Mesendoderm (in vitro differentiated cells): Measurements from ENCODE around the gene RTCB.

Experiments used
- DNase-seq: peaks from one replicate; pipeline ENCODE4 v3.0.0; 2013
- H2AK5ac ChIP-seq: 2 replicates; pipeline ENCODE4 v1.6.1; 2013; ENCODE audit warnings: low read length, inconsistent platforms
- H2BK120ac ChIP-seq: 2 replicates; pipeline ENCODE4 v1.6.1; 2013; ENCODE audit warnings: low read depth, mild to moderate bottlenecking, low read length, moderate library complexity, mixed read lengths
- H2BK15ac ChIP-seq: replicated peaks from 2 replicates; pipeline ENCODE4 v1.6.1; 2013; ENCODE audit warnings: low read depth, mild to moderate bottlenecking, moderate library complexity
- H2BK5ac ChIP-seq: 2 replicates; pipeline ENCODE4 v1.6.1; 2013; ENCODE audit warnings: low read length, inconsistent platforms
- H3K18ac ChIP-seq: 2 replicates; pipeline ENCODE4 v1.6.1; 2013; ENCODE audit warnings: mild to moderate bottlenecking, low read length, mixed read lengths
- H3K23ac ChIP-seq: one replicate; pipeline ENCODE4 v1.6.1; 2013; ENCODE audit warnings: low read length
- H3K27ac ChIP-seq: 2 replicates; pipeline ENCODE4 v1.5.1; 2013; ENCODE audit warnings: low read depth, mild to moderate bottlenecking, inconsistent platforms, low read length, moderate library complexity
- H3K27me3 ChIP-seq: 2 replicates; pipeline ENCODE4 v1.6.1; 2013; ENCODE audit warnings: low read length, control low read depth, mild to moderate bottlenecking, inconsistent platforms; ENCODE audit not compliant: insufficient read depth, poor library complexity
- H3K36me3 ChIP-seq: 2 replicates; pipeline ENCODE4 v1.6.1; 2013; ENCODE audit warnings: low read length, inconsistent platforms; ENCODE audit not compliant: control insufficient read depth, insufficient read depth
- H3K4ac ChIP-seq: one replicate; pipeline ENCODE4 v1.6.1; 2013; ENCODE audit warnings: low read depth, mild to moderate bottlenecking, low read length, moderate library complexity
- H3K4me1 ChIP-seq: 2 replicates; pipeline ENCODE4 v1.6.1; 2013; ENCODE audit warnings: low read depth, low read length, inconsistent platforms; ENCODE audit not compliant: control insufficient read depth
- H3K4me2 ChIP-seq: 2 replicates; pipeline ENCODE4 v1.6.1; 2013; ENCODE audit warnings: low read length
- H3K4me3 ChIP-seq: 2 replicates; pipeline ENCODE4 v1.5.1; 2013; ENCODE audit warnings: mild to moderate bottlenecking, low read length
- H3K56ac ChIP-seq: one replicate; pipeline ENCODE4 v1.6.1; 2013; ENCODE audit warnings: low read length
- H3K79me1 ChIP-seq: 2 replicates; pipeline ENCODE4 v1.6.1; 2013; ENCODE audit warnings: low read length, inconsistent platforms
- H3K79me2 ChIP-seq: 2 replicates; pipeline ENCODE4 v1.6.1; 2013; ENCODE audit warnings: mild to moderate bottlenecking, low read length; ENCODE audit not compliant: control insufficient read depth, insufficient read depth
- H3K9ac ChIP-seq: 2 replicates; pipeline ENCODE4 v1.6.1; 2013; ENCODE audit warnings: low read length, inconsistent platforms
- H4K5ac ChIP-seq: one replicate; pipeline ENCODE4 v1.6.1; 2013; ENCODE audit warnings: low read length
- H4K8ac ChIP-seq: one replicate; pipeline ENCODE4 v1.6.1; 2013; ENCODE audit warnings: low read depth, mild to moderate bottlenecking, control low read depth, low read length, moderate library complexity
- WGBS: extraction: QIAGEN DNeasy Blood & Tissue Kit; methylation state at CpG from one replicate; pipeline ENCODE4 v1.1.7; 2013; ENCODE audit warnings: low lambda C conversion rate, missing lambda C conversion rate; ENCODE audit not compliant: insufficient coverage; ENCODE audit errors: extremely low coverage; 5-methylcytosine and 5-hydroxymethylcytosine counted together

The RTCB gene

DNA sequence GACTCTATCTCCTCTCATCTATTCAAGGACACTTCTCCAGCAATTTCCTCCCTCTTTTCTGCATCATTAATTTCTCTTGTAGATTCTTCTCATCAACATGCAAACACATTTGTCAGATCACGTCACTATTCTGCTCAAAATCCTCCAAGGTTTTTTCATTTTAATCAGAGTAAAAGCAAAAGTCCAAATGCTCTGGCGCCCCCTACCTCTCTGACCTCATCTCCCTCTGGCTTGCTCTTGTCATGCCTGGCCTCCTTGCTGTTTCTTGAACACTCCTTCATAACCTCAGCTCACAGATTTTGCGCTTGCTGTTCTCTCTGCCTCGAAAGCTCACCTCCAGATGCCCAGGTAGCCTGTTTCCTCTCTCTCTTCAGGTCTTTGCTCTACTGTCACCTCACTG lies 22.4 kb downstream of the RTCB start:
- Histone ChIP-seq H3K9ac (no peak overlapping the region), H2BK15ac (no peak overlapping the region), H3K79me2 (no peaks in the 10 kb centered on the region), H4K8ac (no peak overlapping the region), H2BK120ac (no peak overlapping the region), H3K36me3 (peaks cover 16% of the 10 kb centered on the region), H3K27me3 (no peaks in the 10 kb centered on the region), H3K4me2 (no peak overlapping the region), H3K4me3 (no peak overlapping the region), H3K56ac (no peak overlapping the region), H2BK5ac (no peak overlapping the region), H3K23ac (no peak overlapping the region), H3K18ac (no peak overlapping the region), H3K4ac (no peak overlapping the region), H3K79me1 (no peaks in the 10 kb centered on the region), H3K27ac (no peak overlapping the region), H3K4me1 (no peaks in the 10 kb centered on the region), H2AK5ac (no peak overlapping the region), H4K5ac (no peak overlapping the region)
- no CpG with 5 or more reads among the region's 4 CpGs for WGBS
- DNase-seq: peak; percentile 31

DNA sequence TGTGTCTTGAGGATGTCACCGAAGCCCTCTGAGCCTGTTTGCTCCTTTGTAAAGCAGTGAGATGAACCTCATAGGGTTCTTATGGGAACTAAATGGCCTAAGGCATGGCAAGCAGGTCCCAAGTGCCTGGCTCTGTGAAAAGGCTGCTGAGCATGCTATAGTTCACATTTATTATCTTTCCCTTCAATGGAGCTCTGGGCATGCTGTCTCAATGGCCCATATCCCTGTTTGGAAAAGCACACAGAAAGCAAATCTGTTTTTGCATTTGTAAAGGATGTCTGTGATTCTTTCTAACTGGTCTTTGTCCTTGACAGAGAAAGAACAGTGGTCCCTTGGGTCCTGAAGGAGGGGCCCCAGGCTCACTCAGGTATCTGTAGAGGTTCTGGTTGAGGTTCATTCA lies 26.4 kb downstream of the RTCB start:
- no peak overlapping the region for H3K23ac ChIP-seq
- H3K56ac ChIP-seq: no peak overlapping the region
- H4K5ac ChIP-seq: no peak overlapping the region
- no peaks in the 10 kb centered on the region for H3K27me3 ChIP-seq
- no peak overlapping the region for H3K9ac ChIP-seq
- no peak overlapping the region for H2BK120ac ChIP-seq
- no peak overlapping the region for H3K27ac ChIP-seq
- H3K79me2 ChIP-seq: no peaks in the 10 kb centered on the region
- H3K4me2 ChIP-seq: no peak overlapping the region
- H3K4ac ChIP-seq: no peak overlapping the region
- H3K79me1 ChIP-seq: no peaks in the 10 kb centered on the region
- H3K18ac ChIP-seq: no peak overlapping the region
- H2AK5ac ChIP-seq: no peak overlapping the region
- H3K36me3 ChIP-seq: peaks cover 9% of the 10 kb centered on the region
- H3K4me3 ChIP-seq: no peak overlapping the region
- no peak for DNase-seq
- no CpG with 5 or more reads among the region's 1 CpG for WGBS
- H4K8ac ChIP-seq: no peak overlapping the region
- no peak overlapping the region for H2BK15ac ChIP-seq
- H2BK5ac ChIP-seq: no peak overlapping the region
- no peaks in the 10 kb centered on the region for H3K4me1 ChIP-seq

DNA sequence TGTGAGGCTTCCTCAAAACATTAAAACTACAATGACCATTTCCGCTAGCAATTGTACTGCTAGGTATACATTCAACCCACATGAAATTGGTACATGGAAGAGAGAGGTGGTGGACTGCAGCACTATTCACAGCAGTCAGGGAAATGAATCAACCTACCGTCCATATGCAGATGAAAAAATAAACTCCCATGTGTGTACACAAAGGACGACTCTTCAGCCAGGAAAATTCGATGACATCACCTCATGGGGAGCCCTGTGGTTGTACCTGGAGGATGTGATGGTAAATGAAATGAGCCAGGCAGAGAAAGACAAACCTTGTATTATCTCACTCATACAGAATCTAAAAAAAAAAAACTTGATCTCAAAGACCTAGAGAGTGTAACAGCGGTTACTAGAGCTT lies 31.1 kb downstream of the RTCB start:
- Histone ChIP-seq H3K56ac (no peak overlapping the region), H4K5ac (no peak overlapping the region), H3K23ac (no peak overlapping the region), H3K4me3 (no peak overlapping the region), H3K27ac (no peak overlapping the region), H3K18ac (no peak overlapping the region), H3K9ac (no peak overlapping the region), H3K4me1 (no peaks in the 10 kb centered on the region), H2AK5ac (no peak overlapping the region), H3K4ac (no peak overlapping the region), H3K79me1 (no peaks in the 10 kb centered on the region), H2BK5ac (no peak overlapping the region), H3K36me3 (no peaks in the 10 kb centered on the region), H4K8ac (no peak overlapping the region), H3K27me3 (no peaks in the 10 kb centered on the region), H2BK15ac (no peak overlapping the region), H3K4me2 (no peak overlapping the region), H3K79me2 (no peaks in the 10 kb centered on the region), H2BK120ac (no peak overlapping the region)
- no peak for DNase-seq
- no CpG with 5 or more reads among the region's 5 CpGs for WGBS

DNA sequence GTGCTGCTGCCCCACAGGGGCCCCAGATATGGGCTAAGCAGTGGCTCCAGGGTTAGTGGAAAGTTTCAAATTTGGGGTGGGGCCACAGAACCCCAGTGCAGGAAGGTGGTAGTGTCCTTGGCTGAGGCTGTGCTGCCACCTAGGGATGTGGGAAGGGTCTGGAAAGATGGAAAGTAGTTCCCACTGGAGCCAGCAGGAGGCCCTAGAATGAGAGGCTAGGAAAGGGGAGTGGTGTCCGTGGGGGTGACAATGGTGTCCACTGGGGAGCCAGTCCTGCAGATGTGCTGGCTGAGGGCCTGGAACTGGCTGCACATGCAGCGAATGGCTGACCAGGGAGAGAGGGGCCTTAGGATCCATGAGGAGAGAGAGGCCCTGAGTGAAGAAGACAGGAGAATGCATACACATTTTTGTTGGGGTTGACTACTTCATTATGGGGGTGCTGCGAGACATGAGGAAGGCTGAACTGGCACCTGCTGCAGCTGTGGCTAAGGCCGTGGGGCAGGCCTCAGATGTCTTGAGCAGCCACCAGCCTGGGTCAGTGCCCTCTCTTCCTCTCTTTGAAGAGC lies 33.3 kb downstream of the RTCB start:
- WGBS: no CpG with 5 or more reads among the region's 4 CpGs
- H3K79me1 ChIP-seq: no peaks in the 10 kb centered on the region
- no peaks in the 10 kb centered on the region for H3K79me2 ChIP-seq
- no peak overlapping the region for H3K4ac ChIP-seq
- peak; percentile 80 for DNase-seq
- no peak overlapping the region for H2BK120ac ChIP-seq
- no peak overlapping the region for H4K8ac ChIP-seq
- H3K4me3 ChIP-seq: no peak overlapping the region
- no peak overlapping the region for H3K27ac ChIP-seq
- H3K56ac ChIP-seq: no peak overlapping the region
- H3K9ac ChIP-seq: no peak overlapping the region
- H2BK15ac ChIP-seq: no peak overlapping the region
- no peaks in the 10 kb centered on the region for H3K4me1 ChIP-seq
- H2BK5ac ChIP-seq: no peak overlapping the region
- no peaks in the 10 kb centered on the region for H3K27me3 ChIP-seq
- H2AK5ac ChIP-seq: no peak overlapping the region
- H3K23ac ChIP-seq: no peak overlapping the region
- no peaks in the 10 kb centered on the region for H3K36me3 ChIP-seq
- H3K4me2 ChIP-seq: no peak overlapping the region
- H3K18ac ChIP-seq: no peak overlapping the region
- H4K5ac ChIP-seq: no peak overlapping the region

DNA sequence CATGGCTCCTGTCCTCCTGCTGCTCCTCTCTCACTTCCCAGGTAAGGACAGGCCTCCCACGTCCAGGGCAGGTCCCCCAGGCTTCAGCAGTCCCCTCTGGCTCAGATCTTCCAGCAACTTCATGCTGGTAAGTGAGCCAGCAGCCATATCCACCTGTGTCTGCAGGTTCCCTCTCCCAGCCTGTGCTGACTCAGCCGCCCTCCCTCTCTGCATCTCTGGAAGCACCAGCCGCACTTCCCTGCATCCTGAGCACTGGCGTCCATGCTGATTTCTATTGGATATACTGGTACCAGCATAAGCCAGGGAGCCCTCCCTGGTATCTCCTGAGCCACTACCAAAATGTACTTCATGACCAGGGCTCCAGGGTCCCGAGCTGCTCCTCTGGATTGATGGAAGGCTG lies 35.4 kb downstream of the RTCB start:
- Histone ChIP-seq H3K4me3 (no peak overlapping the region), H2BK5ac (no peak overlapping the region), H2BK15ac (no peak overlapping the region), H3K9ac (no peak overlapping the region), H3K18ac (no peak overlapping the region), H2BK120ac (no peak overlapping the region), H3K27me3 (no peaks in the 10 kb centered on the region), H4K8ac (no peak overlapping the region), H3K56ac (no peak overlapping the region), H3K79me2 (no peaks in the 10 kb centered on the region), H3K27ac (no peak overlapping the region), H3K36me3 (no peaks in the 10 kb centered on the region), H3K4ac (no peak overlapping the region), H3K23ac (no peak overlapping the region), H3K4me1 (no peaks in the 10 kb centered on the region), H2AK5ac (no peak overlapping the region), H3K79me1 (no peaks in the 10 kb centered on the region), H4K5ac (no peak overlapping the region), H3K4me2 (no peak overlapping the region)
- no CpG with 5 or more reads among the region's 5 CpGs for WGBS
- DNase-seq: no peak

DNA sequence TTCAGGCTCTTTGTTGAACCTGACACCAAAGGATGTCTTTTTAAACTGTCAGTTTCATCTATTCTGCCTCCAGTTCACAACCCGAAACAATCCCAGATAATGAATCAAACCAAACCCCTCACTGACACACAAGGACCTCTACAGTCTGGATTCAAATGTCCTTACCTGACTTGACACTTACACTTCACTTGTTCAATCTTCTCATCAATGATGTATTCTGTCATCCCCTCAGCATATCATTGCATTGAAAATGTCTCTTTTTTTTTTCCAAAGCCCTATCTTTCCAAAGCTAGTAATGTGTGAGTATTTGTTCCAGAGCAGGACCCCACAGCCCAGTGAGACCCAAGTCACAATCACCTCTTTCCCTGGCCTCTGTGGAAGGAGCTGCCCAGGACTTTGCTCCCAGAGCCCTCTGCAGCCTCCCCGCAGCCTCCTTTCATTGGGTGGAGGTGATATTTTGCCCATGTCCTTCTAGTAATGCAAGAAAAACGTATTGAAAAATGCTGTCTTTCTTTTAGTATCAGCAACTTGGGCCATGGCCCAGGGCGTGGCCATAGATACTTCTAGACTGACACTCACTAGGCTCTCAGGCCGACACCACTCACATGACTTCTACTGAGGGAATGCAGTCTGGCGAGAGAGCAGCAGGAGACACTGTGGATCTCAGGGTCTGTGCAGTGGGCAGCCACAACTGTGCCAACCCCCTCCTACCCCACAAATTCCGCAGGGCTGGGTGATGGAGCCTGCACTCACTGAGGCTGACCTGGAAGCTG lies 36.2 kb downstream of the RTCB start:
- Histone ChIP-seq H3K79me1 (no peaks in the 10 kb centered on the region), H3K18ac (no peak overlapping the region), H2AK5ac (no peak overlapping the region), H3K9ac (no peak overlapping the region), H4K8ac (no peak overlapping the region), H4K5ac (no peak overlapping the region), H3K4me1 (no peaks in the 10 kb centered on the region), H3K4me2 (no peak overlapping the region), H3K36me3 (no peaks in the 10 kb centered on the region), H3K4me3 (no peak overlapping the region), H3K79me2 (no peaks in the 10 kb centered on the region), H3K27ac (no peak overlapping the region), H2BK15ac (no peak overlapping the region), H2BK5ac (no peak overlapping the region), H2BK120ac (no peak overlapping the region), H3K27me3 (no peaks in the 10 kb centered on the region), H3K23ac (no peak overlapping the region), H3K4ac (no peak overlapping the region), H3K56ac (no peak overlapping the region)
- DNase-seq: no peak
- WGBS: no CpG with 5 or more reads among the region's 7 CpGs
